Activated CD8-positive, alpha-beta memory T cell treated with anti-CD3 and anti-CD28 coated beads, Interleukin-2, amount 50 U/mL, for 4 hours (primary cell): ENCODE measurements around the gene HTR1D.
"Not testable (repeated sequence)": the region's sequence is repeated elsewhere in the genome, so short reads cannot be mapped to it uniquely, and the experiment has no call there.

Source experiments
- DNase-seq: peaks from one replicate; pipeline ENCODE4 v3.0.0-alpha.2; 2020

HTR1D gene, protein sequence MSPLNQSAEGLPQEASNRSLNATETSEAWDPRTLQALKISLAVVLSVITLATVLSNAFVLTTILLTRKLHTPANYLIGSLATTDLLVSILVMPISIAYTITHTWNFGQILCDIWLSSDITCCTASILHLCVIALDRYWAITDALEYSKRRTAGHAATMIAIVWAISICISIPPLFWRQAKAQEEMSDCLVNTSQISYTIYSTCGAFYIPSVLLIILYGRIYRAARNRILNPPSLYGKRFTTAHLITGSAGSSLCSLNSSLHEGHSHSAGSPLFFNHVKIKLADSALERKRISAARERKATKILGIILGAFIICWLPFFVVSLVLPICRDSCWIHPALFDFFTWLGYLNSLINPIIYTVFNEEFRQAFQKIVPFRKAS

GRCh38 chr1:23217421-23218115, at the start of gene HTR1D:
Gene HTR1D (minus strand): TSS chr1:23217502. CDS start chr1:23194219, 23,283 bp downstream.
- no peak for DNase-seq

- DNase-seq = no peak
These were observed 46.1 kb upstream of the HTR1D start for GRCh38 chr1:23263380-23263887.

DNA sequence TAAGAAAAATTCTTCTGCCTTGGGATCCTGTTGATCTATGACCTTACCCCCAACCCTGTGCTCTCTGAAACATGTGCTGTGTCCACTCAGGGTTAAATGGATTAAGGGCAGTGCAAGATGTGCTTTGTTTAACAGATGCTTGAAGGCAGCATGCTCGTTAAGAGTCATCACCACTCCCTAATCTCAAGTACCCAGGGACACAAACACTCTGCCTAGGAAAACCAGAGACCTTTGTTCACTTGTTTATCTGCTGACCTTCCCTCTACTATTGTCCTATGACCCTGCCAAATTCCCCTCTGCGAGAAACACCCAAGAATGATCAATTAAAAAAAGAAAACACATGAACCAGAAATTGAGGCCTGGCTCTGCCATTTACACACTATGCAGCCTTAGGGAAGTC, 40.8 kb upstream of the HTR1D start:
- DNase-seq = not testable (repeated sequence)

DNA sequence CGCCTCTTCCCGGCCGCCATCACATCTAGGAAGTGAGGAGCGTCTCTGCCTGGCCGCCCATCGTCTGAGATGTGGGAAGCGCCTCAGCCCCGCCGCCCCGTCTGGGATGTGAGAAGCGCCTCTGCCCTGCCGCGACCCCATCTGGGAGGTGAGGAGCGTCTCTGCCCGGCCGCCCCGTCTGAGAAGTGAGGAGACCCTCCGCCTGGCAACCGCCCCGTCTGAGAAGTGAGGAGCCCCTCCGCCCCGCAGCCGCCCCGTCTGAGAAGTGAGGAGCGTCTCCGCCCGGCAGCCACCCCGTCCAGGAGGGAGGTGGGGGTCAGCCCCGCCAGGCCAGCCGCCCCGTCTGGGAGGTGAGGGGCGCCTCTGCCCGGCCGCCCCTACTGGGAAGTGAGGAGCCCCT, 40.1 kb upstream of the HTR1D start:
- not testable (repeated sequence) for DNase-seq

GRCh38 chr1:23254584-23254983, 37.3 kb upstream of the HTR1D start:
- DNase-seq = no peak

DNA sequence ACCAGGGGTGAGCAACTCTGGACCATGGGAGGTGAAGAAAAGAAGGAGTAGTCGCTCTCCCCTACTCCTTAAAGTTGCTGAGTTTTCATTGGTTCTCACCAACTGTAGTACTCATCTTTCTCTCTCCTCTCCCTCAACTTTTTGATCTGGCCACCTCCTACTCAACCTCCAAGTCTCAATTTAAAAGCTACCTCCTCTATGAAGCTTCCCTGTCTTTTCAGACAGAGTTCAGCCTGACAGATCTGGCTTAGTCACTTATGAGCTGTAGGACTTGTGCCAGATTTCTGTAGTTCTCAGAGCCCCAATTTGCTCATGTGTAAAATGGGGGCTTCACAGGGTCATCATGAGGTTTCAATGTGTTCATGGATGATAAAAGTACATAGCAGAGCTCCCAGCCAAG, 34.5 kb upstream of the HTR1D start:
- DNase-seq = no peak

DNA sequence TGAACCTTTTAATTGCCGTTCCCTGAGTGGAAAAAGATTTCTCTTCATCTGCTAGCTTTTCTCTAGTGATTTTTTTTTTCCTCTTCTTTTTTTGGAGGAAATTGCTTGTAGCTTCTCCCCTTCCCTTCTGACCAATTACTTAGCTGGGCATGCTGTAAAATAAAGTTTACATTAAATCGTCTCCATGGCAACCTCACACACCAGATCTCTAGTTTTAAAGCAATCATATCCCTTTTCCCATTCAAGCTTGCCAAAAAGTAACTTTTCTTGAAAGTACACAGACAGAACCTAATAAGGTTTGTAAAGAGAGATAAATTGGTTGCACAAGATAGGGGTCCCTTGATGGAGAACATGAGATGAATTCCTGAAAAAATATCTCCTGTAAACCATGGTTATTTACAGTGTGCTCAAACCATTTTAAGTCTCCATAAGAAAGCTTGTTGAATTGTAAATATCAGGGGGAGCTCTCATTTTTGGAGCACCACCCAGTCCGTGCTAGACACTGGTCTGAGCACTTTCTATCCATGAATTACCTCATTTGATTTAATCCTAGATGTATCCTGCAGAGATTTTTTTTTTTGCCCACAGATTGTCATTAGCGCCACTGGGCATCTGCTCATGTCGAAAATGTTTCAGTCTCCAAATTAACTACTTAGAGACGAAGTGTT, 32.6 kb upstream of the HTR1D start:
- no peak for DNase-seq

GRCh38 chr1:23247276-23247675, 30.0 kb upstream of the HTR1D start:
- DNase-seq = no peak

- no peak for DNase-seq
These were observed 29.0 kb upstream of the HTR1D start for GRCh38 chr1:23246274-23246673.

DNA sequence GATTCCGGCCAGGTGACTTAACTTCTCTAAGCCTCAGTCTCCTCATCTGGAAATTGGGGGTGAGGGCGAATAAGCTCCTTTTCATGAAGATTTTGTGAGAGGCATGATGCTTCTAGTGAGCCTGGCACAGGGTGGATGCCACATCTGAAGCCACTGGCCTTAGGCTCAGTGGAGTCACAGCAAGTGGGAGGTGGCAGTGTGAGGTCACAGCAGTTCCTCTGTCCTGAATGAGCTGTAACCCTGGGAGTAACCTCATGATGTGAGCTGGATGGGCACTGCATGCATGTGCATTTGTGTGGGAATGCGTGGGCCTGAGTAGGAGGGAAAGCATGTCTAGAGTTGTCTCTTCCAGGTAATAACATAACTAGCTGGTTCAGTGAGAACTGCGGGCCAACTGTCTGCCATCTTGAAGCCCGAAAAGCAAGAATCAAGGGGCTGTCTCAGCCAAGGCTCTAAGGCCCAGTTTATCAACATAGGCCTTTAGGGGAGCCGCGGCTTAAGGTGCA, 27.0 kb upstream of the HTR1D start:
- DNase-seq = no peak

DNA sequence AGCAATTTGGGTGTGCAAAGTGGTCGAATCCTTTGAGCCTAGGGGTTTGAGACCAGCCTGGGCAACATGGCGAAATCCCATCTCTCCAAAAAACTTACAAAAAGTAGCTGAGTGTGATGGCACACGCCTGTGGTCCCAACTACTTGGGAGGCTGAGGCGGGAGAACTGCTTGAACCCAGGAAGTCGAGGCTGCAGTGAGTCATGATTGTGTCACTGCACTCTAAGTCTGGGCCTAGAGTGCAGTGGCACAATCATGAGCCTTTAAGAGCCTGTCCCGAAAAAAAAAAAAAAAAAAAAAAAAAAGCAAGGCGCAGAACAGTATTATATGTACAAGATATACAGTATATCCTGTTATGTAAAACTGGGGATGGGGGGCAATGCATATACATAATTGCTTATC, 25.1 kb upstream of the HTR1D start:
- no peak for DNase-seq

GRCh38 chr1:23239638-23240295, 22.5 kb upstream of the HTR1D start:
- DNase-seq = no peak

DNA sequence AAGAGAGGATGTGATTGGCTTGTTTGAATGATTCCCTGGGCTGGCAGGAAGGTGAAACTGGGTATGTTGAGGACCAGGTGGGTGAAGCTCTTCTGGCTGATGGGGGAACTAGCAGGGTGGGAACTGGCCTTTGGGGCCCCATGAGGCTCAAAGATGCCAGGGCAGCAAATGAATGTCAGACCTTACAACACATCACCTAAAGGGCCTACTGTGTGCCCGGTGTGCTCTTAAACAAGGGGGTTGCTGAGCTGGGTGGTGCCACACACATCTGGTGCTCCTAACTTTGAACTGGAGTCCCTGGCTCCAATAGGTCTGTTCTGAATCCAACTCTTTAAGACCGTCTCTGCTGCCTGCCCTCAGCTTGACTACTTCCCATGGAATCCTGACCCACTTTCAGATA, 21.3 kb upstream of the HTR1D start:
- DNase-seq = no peak

DNA sequence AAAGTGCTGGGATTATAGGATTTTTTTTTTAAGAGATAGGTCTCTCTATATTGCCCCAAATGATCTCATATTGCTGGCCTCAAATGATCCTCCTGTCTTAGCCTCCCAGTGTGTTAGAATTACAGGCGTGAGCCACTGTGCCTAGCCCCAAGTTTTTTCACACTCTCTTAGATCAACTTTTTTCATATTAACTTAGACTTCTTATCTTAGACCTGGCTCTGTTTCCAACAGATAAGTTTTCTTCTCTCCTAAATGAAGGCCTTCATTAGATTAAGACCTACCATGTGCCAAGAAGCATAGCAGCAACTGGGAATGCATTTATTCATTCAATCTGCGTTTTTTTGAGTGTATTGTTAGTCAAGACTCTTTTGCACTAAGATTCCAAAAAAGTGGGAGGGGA, 20.2 kb upstream of the HTR1D start:
- DNase-seq = no peak

DNA sequence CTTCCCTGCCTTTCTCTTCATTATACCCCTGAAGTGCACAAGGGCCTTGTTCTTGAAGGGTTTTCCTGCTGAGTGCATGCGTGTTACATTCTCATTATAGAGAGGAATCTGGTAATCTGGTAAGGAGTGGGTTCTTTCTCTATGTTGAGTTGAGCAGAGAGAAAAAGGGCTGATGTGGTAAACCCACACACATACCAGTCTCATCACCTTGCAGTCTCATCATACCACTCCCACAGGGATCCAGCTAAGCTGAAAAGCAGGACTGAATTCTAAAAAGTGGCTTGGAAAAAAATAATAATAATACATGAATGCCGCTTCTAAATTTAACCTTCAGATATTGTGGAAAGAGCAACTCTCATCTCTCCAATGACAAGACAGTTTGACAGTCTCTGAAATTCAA, 10.5 kb upstream of the HTR1D start:
- no peak for DNase-seq

- DNase-seq = no peak
These were observed 7.7 kb upstream of the HTR1D start for GRCh38 chr1:23224739-23225648.

DNA sequence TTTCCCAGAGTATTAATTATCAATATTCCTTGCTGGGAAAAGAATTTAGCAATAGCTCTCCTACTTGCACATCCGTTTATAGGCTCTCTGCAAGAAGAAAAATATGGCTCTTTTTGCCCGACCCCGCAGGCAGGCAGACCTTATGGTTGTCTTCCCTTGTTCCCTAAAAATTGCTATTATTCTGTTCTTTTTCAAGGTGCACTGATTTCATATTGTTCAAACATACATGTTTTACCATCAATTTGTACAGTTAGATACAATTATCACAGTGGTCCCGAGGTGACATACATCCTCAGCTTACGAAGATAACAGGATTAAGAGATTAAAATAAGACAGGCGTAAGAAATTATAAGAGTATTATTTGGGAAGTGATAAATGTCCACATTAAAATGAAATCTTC, 6.7 kb upstream of the HTR1D start:
- not testable (repeated sequence) for DNase-seq

- not testable (repeated sequence) for DNase-seq
These were observed 6.2 kb upstream of the HTR1D start for GRCh38 chr1:23223490-23223951.

GRCh38 chr1:23222742-23223141, 5.4 kb upstream of the HTR1D start:
- DNase-seq = no peak

DNA sequence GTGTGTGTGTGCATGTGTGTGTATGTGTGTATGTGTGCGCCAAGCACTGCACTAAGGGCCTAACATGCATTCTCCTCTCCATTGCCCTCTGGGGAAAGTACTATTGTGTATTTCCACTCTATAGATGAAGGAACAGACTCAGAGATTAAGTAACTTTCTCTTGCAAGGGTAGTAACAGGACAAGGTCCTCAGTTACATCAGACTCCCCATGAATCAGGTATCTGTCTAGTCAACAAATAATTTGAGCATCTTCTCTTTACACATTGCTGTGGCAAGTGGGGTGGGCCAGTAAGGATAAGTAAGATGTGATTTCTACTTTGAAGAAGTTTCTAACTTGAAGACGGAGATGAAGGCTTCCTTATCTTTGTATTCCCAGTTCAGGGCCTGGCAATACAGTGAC, 5.0 kb upstream of the HTR1D start:
- DNase-seq = no peak

DNA sequence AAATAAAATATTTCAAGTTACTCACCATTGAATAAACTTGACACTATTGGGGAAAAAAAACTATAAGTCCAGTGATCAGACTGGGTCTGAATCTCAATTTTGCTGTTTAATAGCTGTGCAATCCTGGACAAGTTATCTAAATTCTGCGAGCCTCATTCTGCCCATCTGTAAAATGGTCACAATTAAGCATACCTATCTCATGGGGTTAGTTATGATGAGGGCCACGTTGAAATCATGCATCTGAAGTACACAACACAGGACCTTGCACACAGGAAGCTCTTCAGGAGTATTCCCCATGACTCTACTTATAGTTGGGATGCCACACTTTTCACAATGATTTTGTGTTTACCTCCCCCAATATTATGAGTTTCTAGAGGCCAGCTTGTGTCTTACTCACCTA, 3.8 kb upstream of the HTR1D start:
- no peak for DNase-seq
